ENCODE results near the gene IFI30.

- TF ChIP-seq CTCF (IDR thresholded peaks at IDR 0.05) (no peak), POLR2A (IDR thresholded peaks at IDR 0.05) (no peak)
These were observed 29.7 kb upstream of the IFI30 start for GRCh38 chr19:18143902-18144301.

Data from esophagus squamous epithelium (tissue), 4 donors.